GM23248 (cell line): ENCODE results near the gene EBF3. TPM values are rescaled to one million over a fixed set of nuclear protein-coding genes. Genes with fewer than 3 reads are reported as not detected.

Source experiments
- DNase-seq: peaks from one replicate; pipeline ENCODE4 v3.0.0-alpha.2; 2015
- H2AFZ ChIP-seq: fragments of 200-600 bp; sonication (generic); 2 replicates; pipeline ENCODE4 v1.6.1; 2016; ENCODE audit warnings: antibody characterized with exemption
- H3F3A ChIP-seq: fragments of 200-600 bp; sonication (generic); 2 replicates; pipeline ENCODE4 v1.6.1; 2016; ENCODE audit warnings: mild to moderate bottlenecking, antibody characterized with exemption, mixed run types; ENCODE audit not compliant: insufficient read depth
- H3K27ac ChIP-seq: fragments of 200-600 bp; sonication (generic); 2 replicates; pipeline ENCODE4 v1.5.1; 2016; ENCODE audit warnings: mild to moderate bottlenecking
- H3K27me3 ChIP-seq: fragments of 200-600 bp; sonication (generic); replicated peaks from 2 replicates; pipeline ENCODE4 v1.6.1; 2016; ENCODE audit warnings: mild to moderate bottlenecking; ENCODE audit not compliant: insufficient read depth
- H3K36me3 ChIP-seq: fragments of 200-600 bp; sonication (generic); 2 replicates; pipeline ENCODE4 v1.6.1; 2016; ENCODE audit warnings: low read depth, mild to moderate bottlenecking
- H3K4me1 ChIP-seq: fragments of 200-600 bp; sonication (generic); 2 replicates; pipeline ENCODE4 v1.6.1; 2016; ENCODE audit warnings: mild to moderate bottlenecking; ENCODE audit not compliant: insufficient read depth
- H3K4me2 ChIP-seq: fragments of 200-600 bp; sonication (generic); one replicate; pipeline ENCODE4 v1.6.1; 2016; ENCODE audit warnings: mild to moderate bottlenecking; ENCODE audit not compliant: unreplicated experiment
- H3K4me3 ChIP-seq: fragments of 200-600 bp; sonication (generic); 2 replicates; pipeline ENCODE4 v1.5.1; 2016; ENCODE audit warnings: mild to moderate bottlenecking
- H3K79me2 ChIP-seq: fragments of 200-600 bp; sonication (generic); 2 replicates; pipeline ENCODE4 v1.6.1; 2016; ENCODE audit warnings: mild to moderate bottlenecking; ENCODE audit not compliant: insufficient read depth
- H3K9ac ChIP-seq: fragments of 200-600 bp; sonication (generic); 2 replicates; pipeline ENCODE4 v1.6.1; 2016; ENCODE audit warnings: mild to moderate bottlenecking
- H3K9me2 ChIP-seq: fragments of 200-600 bp; sonication (generic); 2 replicates; pipeline ENCODE4 v1.6.1; 2016; ENCODE audit warnings: mixed run types, mild to moderate bottlenecking, moderate library complexity; ENCODE audit not compliant: insufficient read depth
- H3K9me3 ChIP-seq: fragments of 200-600 bp; sonication (generic); one replicate; pipeline ENCODE4 v1.6.1; 2017; ENCODE audit warnings: low read depth
- H4K20me1 ChIP-seq: fragments of 200-600 bp; sonication (generic); 2 replicates; pipeline ENCODE4 v1.6.0; 2016; ENCODE audit not compliant: insufficient read depth
- EZH2 ChIP-seq: fragments of 200-600 bp; sonication (generic); IDR thresholded peaks from 2 replicates; pipeline ENCODE4 v1.6.1; 2018; ENCODE audit warnings: antibody characterized with exemption, mild to moderate bottlenecking; ENCODE audit not compliant: insufficient read depth, poor library complexity, severe bottlenecking
- EZH2phosphoT487 ChIP-seq: fragments of 200-600 bp; sonication (generic); IDR thresholded peaks from 2 replicates; pipeline ENCODE4 v1.6.1; 2018; ENCODE audit warnings: antibody characterized with exemption, moderate library complexity, mild to moderate bottlenecking, low read depth; ENCODE audit not compliant: insufficient read depth
- WGBS, 2 experiments: methylation state at CpG; one replicate each; pipeline ENCODE4 v1.1.6; 2015 to 2017; ENCODE audit warnings: low lambda C conversion rate in 2 of 2, low coverage in 1 of 2; ENCODE audit errors: missing lambda C conversion rate in 2 of 2; 5-methylcytosine and 5-hydroxymethylcytosine counted together
- in situ Hi-C: fragments of 300-500 bp; cut with MboI; formaldehyde crosslinking; loops from 2 replicates; pipeline ENCODE4 v1.15.0; 2020
- polyA plus RNA-seq: library from polyadenylated mRNA; unstranded; fragments of >200 nt; fragmentation: Nextera tagmentation; extraction: Ambion mirVana; gene quantifications from 2 replicates; pipeline ENCODE4 v1.2.1, GENCODE V29; 2016
- total RNA-seq: library from RNA; depleted of rRNA; stranded (reverse); fragments of >200 nt; shearing (Covaris generic); gene quantifications from 2 replicates; pipeline ENCODE4 v1.2.3, GENCODE V29; 2014

Gene EBF3
- total and polyA plus RNA-seq, 2 experiments from 2014 or later = 0.15 to 0.43 TPM

DNA sequence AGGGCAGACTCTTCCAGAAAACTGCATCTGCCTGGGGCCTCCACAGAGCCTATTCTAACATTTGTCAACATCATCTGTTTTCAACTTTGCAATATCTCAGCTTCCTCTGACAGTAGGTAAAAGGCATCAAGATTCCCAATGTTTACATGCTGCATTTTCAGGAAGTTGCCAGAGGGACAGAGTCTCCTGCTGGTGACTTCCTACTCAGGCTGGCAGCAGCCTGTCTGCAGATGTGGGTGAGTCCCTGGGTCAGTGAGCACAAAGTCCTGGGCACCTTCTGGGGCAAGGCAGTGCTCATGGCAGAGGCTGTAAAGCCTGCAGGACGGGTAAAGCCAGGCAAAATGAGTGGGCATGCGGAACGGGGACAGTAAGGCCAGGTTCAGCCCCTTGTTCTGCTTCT, 69.4 kb downstream of the EBF3 start:
- no peaks in the 10 kb centered on the region for H3F3A ChIP-seq
- no peaks in the 10 kb centered on the region for H3K9me2 ChIP-seq
- H3K36me3 ChIP-seq = no peaks in the 10 kb centered on the region
- TF ChIP-seq EZH2 = no peak
- no peak for TF ChIP-seq EZH2phosphoT487
- H3K9me3 ChIP-seq = no peaks in the 10 kb centered on the region
- no peak overlapping the region for H2AFZ ChIP-seq
- peaks cover 24% of the 10 kb centered on the region for H3K27me3 ChIP-seq
- no peak overlapping the region for H3K4me3 ChIP-seq
- WGBS, 2 experiments = 61 to 64% methylated on average over 3 of the region's 3 CpGs
- DNase-seq = no peak
- no peak overlapping the region for H3K27ac ChIP-seq
- no peaks in the 10 kb centered on the region for H4K20me1 ChIP-seq
- H3K79me2 ChIP-seq = no peaks in the 10 kb centered on the region
- H3K4me1 ChIP-seq = no peaks in the 10 kb centered on the region
- in situ Hi-C loops = no loop called here
- H3K9ac ChIP-seq = no peak overlapping the region
- H3K4me2 ChIP-seq = no peak overlapping the region

DNA sequence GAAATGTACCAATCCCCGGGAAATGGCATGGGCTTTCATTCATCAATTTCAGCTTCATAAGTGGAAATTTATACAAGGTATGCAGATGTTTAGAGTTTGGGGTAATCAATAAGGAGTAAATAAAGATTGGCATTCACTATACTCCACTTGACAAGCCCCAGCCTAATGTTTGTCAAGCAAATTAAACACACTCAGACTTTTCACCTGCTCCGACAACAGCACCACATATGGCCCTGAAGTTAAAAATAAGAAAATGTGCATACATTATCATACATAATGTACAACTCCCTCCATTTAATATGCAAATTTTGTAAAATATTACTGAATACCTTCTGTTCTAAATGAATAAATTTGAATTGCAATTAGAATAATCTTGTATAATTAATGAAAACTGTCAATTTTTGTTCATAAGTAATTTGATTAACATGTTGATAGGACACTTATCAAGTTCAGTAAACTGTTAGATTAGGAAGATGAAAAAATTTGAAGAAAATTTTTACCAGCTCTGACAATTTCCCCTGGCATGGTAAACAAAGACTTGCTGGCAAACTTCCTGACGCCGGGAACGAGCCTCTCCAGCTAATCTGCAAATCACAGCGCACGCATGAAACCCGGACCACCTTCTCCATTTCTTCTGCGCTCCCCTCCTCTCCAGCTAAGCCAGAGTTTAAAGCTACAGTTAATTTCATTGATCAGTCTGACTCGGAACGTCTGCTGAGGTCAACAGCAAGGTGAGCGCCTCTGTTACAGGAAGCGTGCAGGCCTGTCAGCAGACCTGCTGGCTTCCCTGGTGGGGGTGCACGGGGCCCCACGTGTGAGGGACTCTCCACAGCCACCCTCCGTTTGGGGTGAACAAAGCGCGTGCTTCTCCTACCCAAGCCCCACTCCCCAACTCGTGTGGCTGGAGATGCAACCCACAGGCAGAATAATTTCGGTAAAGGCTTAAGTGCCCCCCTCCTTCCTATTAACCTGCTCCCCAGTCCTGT, 70.7 kb downstream of the EBF3 start:
- Histone ChIP-seq H3F3A (no peaks in the 10 kb centered on the region), H3K4me1 (no peaks in the 10 kb centered on the region), H3K27me3 (peaks cover 17% of the 10 kb centered on the region), H3K79me2 (no peaks in the 10 kb centered on the region), H3K36me3 (no peaks in the 10 kb centered on the region), H2AFZ (no peak overlapping the region), H3K4me3 (no peak overlapping the region), H3K9ac (no peak overlapping the region), H3K27ac (no peak overlapping the region), H4K20me1 (no peaks in the 10 kb centered on the region), H3K9me3 (no peaks in the 10 kb centered on the region), H3K9me2 (no peaks in the 10 kb centered on the region), H3K4me2 (no peak overlapping the region)
- no peak for DNase-seq
- in situ Hi-C loops = no loop called here
- 23 to 28% methylated on average over 20 of the region's 20 CpGs for WGBS, 2 experiments
- no peak for TF ChIP-seq EZH2

DNA sequence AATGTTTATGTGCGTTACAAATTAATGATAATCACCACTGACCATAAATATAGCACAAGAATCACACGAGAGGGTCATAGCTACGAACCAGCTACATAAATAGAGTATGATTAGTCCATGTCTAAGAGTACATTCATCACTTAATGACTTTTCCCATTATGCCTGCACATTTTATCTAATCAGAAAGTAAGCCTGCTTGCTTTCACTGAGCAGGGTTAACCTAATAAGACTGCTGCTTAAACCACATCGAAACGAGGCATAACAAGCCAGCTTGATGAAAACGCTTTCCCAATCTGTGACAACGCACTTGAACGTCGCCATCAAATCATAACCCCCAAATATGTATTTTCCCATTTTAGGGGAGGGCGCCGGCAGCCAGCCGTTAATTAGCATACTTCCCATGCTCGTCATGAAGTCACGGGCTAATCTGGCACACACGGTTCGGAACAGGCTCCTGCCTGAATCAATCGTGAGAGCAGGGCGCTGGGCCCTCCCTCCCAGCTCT, 71.5 kb downstream of the EBF3 start:
- Histone ChIP-seq H3K9me2 (no peaks in the 10 kb centered on the region), H3K27me3 (peaks cover 9% of the 10 kb centered on the region), H3K9ac (no peak overlapping the region), H2AFZ (no peak overlapping the region), H3K27ac (no peak overlapping the region), H4K20me1 (no peaks in the 10 kb centered on the region), H3K4me1 (no peaks in the 10 kb centered on the region), H3K36me3 (no peaks in the 10 kb centered on the region), H3F3A (no peaks in the 10 kb centered on the region), H3K79me2 (no peaks in the 10 kb centered on the region), H3K4me2 (no peak overlapping the region), H3K4me3 (no peak overlapping the region), H3K9me3 (no peaks in the 10 kb centered on the region)
- WGBS, 2 experiments = 63 to 67% methylated on average over 18 of the region's 18 CpGs
- no peak for DNase-seq
- in situ Hi-C loops = no loop called here
- no peak for TF ChIP-seq EZH2
- TF ChIP-seq EZH2phosphoT487 = no peak

DNA sequence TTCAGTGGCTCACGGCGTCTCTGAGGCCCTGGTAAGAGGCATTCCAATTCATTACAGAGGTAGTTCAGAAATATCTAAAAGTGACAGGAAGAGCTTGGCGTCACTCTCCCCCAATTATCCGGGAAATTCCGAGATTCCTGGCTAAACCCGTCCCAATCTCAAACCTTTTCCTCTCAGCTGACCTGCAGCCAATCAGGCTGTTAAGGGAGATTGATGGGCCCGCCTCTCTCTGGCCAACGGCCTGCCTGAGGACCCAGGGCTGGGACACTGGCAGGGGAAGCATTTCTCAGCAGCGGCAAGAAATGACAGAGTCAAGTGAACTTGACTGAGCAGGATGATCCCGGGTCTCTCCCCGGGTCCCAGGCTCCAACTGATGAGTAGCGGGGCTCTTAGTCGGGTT, 72.3 kb downstream of the EBF3 start:
- Histone ChIP-seq H2AFZ (no peak overlapping the region), H3K9ac (no peak overlapping the region), H3K4me1 (no peaks in the 10 kb centered on the region), H3K36me3 (no peaks in the 10 kb centered on the region), H3F3A (no peaks in the 10 kb centered on the region), H3K9me3 (no peaks in the 10 kb centered on the region), H3K9me2 (no peaks in the 10 kb centered on the region), H3K27ac (no peak overlapping the region), H4K20me1 (no peaks in the 10 kb centered on the region), H3K4me2 (no peak overlapping the region), H3K27me3 (peaks cover 5% of the 10 kb centered on the region; the same call in 1 of the 2 replicates), H3K4me3 (no peak overlapping the region), H3K79me2 (no peaks in the 10 kb centered on the region)
- in situ Hi-C loops = no loop called here
- no peak for DNase-seq
- no peak for TF ChIP-seq EZH2phosphoT487
- TF ChIP-seq EZH2 = no peak
- 62 to 64% methylated on average over 13 of the region's 13 CpGs for WGBS, 2 experiments
